ENCODE measurements around the gene ATAD3B.

GRCh38 chr1:1540818-1541628, 69.5 kb downstream of the ATAD3B start:
- TF ChIP-seq POLR2A (IDR thresholded peaks at IDR 0.05) (no peak), CTCF (IDR thresholded peaks at IDR 0.05 in 4 of 5, conservative IDR thresholded peaks at IDR 0.05 in 1 of 5) (no peak)
